Measurements from ENCODE around the gene TH.

DNA sequence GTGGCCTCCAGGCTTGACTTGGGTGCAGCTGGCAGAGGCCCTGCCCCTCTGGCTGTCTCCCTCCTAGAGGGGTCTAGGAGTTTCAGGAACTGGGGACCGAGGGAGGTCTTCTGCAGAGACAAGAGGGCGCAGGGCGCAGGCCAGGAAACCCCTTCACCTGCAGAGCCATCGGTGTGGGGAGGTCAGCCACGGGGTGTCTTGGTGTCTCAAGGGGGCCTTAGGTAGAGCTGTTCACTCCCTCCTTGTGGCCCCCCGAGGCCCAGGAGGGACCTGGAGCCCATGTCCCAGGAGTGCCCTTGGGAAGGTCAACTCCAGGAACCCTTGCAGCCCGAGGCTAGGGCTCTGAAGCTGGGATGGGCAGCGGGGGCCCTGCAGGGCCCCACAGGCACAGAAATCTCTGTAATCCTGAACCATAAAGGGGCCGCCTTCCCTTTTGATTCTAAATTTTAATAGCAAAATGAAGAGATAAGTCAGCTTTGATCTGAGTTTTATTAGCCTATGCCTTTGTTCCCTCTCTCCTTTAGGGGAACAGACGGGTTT lies 31.4 kb upstream of the TH start:
- TF ChIP-seq, protein P1, sequence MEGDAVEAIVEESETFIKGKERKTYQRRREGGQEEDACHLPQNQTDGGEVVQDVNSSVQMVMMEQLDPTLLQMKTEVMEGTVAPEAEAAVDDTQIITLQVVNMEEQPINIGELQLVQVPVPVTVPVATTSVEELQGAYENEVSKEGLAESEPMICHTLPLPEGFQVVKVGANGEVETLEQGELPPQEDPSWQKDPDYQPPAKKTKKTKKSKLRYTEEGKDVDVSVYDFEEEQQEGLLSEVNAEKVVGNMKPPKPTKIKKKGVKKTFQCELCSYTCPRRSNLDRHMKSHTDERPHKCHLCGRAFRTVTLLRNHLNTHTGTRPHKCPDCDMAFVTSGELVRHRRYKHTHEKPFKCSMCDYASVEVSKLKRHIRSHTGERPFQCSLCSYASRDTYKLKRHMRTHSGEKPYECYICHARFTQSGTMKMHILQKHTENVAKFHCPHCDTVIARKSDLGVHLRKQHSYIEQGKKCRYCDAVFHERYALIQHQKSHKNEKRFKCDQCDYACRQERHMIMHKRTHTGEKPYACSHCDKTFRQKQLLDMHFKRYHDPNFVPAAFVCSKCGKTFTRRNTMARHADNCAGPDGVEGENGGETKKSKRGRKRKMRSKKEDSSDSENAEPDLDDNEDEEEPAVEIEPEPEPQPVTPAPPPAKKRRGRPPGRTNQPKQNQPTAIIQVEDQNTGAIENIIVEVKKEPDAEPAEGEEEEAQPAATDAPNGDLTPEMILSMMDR (IDR thresholded peaks at IDR 0.05; ENCODE audit: control extremely low read depth in 1 of 3, insufficient read depth in 1 of 3, low read depth in 1 of 3, low read length in 3 of 3), result no peak
- TF ChIP-seq POLR2A (IDR thresholded peaks at IDR 0.05; ENCODE audit: control extremely low read depth in 1 of 2, low read depth in 2 of 2, low read length in 2 of 2), result no peak
- no peak for TF ChIP-seq YY1 (IDR thresholded peaks at IDR 0.05; ENCODE audit: low read depth, low read length)
- TF ChIP-seq, protein P2, sequence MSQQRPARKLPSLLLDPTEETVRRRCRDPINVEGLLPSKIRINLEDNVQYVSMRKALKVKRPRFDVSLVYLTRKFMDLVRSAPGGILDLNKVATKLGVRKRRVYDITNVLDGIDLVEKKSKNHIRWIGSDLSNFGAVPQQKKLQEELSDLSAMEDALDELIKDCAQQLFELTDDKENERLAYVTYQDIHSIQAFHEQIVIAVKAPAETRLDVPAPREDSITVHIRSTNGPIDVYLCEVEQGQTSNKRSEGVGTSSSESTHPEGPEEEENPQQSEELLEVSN (IDR thresholded peaks at IDR 0.05), result no peak
- TF ChIP-seq CEBPB (IDR thresholded peaks at IDR 0.05; ENCODE audit: low read depth, low read length), result no peak
- no peak for TF ChIP-seq SIX5 (IDR thresholded peaks at IDR 0.05; ENCODE audit: low read depth, low read length)
- TF ChIP-seq POLR2AphosphoS5 (IDR thresholded peaks at IDR 0.05; ENCODE audit: low read depth, low read length), result no peak
- TF ChIP-seq BRCA1 (IDR thresholded peaks at IDR 0.05; ENCODE audit: low read depth, low read length), result no peak
- TF ChIP-seq JUN (IDR thresholded peaks at IDR 0.05; ENCODE audit: low read depth, low read length), result no peak
- no peak for TF ChIP-seq KDM1A (IDR thresholded peaks at IDR 0.05; ENCODE audit: borderline replicate concordance, low read length)
- no peak for TF ChIP-seq SP4 (IDR thresholded peaks at IDR 0.05; ENCODE audit: low read length)
- no peak for TF ChIP-seq TAF1 (IDR thresholded peaks at IDR 0.05; ENCODE audit: low read depth, low read length)
- TF ChIP-seq RNF2 (IDR thresholded peaks at IDR 0.05; ENCODE audit: borderline replicate concordance, low read depth, low read length, missing control alignments, poor library complexity, severe bottlenecking), result no peak
- TF ChIP-seq SRF (IDR thresholded peaks at IDR 0.05; ENCODE audit: low read depth, low read length), result no peak
